ENCODE data around the gene GPR137B.

Gene GPR137B

DNA sequence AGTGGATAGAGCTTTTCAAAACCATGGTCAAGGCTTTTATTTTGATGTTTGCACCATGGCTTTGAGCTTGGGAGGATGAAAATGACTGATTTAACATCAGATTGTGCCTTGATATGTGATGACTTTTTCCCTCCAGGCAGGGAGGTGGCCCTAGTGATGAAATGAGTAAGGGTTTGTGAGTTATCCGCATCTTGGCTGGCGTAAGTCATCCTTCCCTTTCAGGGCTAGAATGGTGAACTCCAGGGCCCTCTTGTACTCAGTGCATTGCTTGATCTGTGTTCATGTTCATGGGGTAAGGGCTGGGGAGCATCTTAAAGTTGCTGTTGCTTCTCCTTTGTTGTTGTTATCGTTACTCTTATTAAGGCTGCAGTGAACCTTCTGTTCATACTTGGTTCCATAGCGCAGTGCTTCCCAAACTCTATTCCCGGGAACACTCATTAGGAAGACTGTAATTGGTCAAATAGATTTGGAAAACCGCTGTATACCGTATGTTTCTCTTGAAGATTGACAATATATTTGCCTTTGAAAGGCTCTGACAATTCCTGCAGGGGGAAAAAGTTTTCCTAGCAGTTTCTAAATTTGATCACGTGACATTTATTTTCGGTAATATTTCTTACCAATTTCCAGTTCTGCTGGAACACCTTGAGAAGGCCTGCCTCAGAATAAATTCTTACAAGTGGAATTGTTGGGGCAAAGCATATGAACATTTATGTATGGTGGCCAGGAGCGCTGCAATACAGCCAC, 23.1 kb downstream of the GPR137B start:
- no peak for DNase-seq (ENCODE audit: low spot score)
- in situ Hi-C loops (cut with MboI; ENCODE audit: low pct_unique_long_range_greater_than_20kb, low sequenced_read_pairs, unreplicated experiment) = no loop called here
- TF ChIP-seq, protein P1, sequence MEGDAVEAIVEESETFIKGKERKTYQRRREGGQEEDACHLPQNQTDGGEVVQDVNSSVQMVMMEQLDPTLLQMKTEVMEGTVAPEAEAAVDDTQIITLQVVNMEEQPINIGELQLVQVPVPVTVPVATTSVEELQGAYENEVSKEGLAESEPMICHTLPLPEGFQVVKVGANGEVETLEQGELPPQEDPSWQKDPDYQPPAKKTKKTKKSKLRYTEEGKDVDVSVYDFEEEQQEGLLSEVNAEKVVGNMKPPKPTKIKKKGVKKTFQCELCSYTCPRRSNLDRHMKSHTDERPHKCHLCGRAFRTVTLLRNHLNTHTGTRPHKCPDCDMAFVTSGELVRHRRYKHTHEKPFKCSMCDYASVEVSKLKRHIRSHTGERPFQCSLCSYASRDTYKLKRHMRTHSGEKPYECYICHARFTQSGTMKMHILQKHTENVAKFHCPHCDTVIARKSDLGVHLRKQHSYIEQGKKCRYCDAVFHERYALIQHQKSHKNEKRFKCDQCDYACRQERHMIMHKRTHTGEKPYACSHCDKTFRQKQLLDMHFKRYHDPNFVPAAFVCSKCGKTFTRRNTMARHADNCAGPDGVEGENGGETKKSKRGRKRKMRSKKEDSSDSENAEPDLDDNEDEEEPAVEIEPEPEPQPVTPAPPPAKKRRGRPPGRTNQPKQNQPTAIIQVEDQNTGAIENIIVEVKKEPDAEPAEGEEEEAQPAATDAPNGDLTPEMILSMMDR (IDR thresholded peaks at IDR 0.05; ENCODE audit: extremely low read depth, insufficient read depth, missing control alignments) = no peak

DNA sequence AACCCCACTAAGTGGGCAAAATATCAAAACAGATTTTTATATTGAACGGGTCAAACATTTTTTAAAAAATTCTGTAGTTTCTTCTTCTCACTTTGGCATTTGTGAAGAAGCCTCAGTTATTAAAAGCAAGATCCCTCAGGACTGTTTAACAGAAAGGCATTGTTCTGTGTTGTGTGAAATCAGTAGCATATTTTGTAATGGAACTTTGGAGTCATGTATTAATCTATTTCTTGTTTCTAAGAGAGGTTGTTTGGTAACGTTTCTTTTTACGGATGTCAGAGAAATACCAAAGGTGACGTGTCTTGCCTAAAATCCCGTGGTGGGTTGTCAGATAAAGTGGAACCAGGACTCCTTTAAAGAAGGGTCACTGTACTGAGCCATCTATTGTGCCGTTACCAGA, 23.7 kb downstream of the GPR137B start:
- TF ChIP-seq, protein P1 (IDR thresholded peaks at IDR 0.05; ENCODE audit: extremely low read depth, insufficient read depth, missing control alignments) = no peak
- DNase-seq (ENCODE audit: low spot score) = no peak

DNA sequence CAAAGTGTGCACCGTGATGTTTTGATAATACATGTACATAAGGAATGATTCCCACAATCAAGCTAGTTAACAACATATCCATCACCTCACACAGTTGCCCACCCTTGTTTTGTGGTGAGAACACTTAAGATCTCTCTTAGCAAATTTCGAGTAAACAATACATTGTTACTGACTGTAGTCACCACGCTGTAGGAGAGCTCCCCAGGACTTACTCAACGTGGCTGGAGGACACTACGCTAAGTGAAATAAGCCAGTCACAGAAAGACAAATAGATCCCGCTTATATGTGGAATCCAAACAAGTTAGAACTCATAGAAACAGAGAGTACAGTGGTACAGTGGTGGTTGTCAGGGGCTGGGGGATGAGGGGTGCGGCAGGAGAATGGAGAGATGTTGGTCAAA, 24.8 kb downstream of the GPR137B start:
- in situ Hi-C loops (cut with MboI; ENCODE audit: low pct_unique_long_range_greater_than_20kb, low sequenced_read_pairs, unreplicated experiment) = no loop called here
- no peak for DNase-seq (ENCODE audit: low spot score)
- TF ChIP-seq, protein P1 (IDR thresholded peaks at IDR 0.05; ENCODE audit: extremely low read depth, insufficient read depth, missing control alignments) = no peak

More for the DNA sequence above, 23.7 kb downstream of the GPR137B start:
- in situ Hi-C loops (cut with MboI; ENCODE audit: low pct_unique_long_range_greater_than_20kb, low sequenced_read_pairs, unreplicated experiment) = no loop called here

DNA sequence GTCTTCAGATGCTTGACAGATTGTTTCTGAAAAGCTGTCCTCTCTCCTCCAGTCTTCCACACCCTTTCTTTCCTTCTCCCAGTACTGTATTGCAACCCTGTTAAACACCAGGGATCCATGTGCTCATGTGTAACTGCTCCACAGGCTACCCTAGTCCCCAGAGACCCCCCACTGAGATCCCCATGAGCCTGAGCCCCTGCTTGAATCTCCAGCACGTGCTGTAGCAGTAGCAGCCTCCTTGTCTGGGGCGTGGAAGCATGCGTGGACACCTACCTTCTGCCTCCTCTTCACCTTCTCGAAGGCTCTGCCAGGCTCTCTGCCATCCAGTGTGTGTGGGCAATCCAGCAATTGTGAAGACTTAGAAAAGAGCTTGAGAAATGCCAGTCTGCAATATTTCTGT, 25.2 kb downstream of the GPR137B start:
- DNase-seq (ENCODE audit: low spot score) = no peak
- in situ Hi-C loops (cut with MboI; ENCODE audit: low pct_unique_long_range_greater_than_20kb, low sequenced_read_pairs, unreplicated experiment) = no loop called here
- TF ChIP-seq, protein P1 (IDR thresholded peaks at IDR 0.05; ENCODE audit: extremely low read depth, insufficient read depth, missing control alignments) = no peak

DNA sequence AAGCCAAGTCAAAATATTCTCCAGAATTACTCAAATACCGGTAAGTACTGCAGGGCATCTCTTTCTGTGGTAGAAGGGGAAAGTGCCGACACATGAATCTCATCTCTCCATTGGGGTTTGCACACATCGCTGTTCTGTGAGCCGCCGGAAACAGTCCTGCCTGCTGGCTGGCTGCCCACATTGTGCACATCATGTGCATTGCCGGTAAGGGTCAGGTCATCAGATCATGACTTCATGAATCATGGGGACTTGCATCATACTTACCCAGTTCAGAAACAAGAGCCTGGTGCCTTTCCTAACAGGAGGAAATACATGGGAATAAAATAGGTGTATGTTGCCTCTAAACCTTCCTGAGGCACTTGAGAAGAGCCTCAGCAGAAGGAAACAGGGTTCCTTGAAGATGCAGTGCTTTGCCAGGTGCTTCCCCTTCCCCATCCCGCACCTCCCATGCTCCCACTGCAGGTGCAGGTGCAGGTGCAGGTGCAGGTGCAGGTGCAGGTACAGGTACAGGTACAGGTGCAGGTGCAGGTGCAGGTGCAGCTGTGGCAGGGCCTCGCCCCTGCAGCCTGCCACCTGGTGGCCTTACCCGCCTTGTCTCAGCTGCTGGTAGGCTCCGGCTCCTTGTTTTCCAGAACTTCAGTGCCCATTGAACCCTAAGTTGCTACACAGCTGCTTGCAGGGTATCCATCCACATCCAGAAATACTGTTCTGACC, 26.5 kb downstream of the GPR137B start:
- TF ChIP-seq, protein P1 (IDR thresholded peaks at IDR 0.05; ENCODE audit: extremely low read depth, insufficient read depth, missing control alignments) = no peak
- DNase-seq (ENCODE audit: low spot score) = no peak
- in situ Hi-C loops (cut with MboI; ENCODE audit: low pct_unique_long_range_greater_than_20kb, low sequenced_read_pairs, unreplicated experiment) = no loop called here

DNA sequence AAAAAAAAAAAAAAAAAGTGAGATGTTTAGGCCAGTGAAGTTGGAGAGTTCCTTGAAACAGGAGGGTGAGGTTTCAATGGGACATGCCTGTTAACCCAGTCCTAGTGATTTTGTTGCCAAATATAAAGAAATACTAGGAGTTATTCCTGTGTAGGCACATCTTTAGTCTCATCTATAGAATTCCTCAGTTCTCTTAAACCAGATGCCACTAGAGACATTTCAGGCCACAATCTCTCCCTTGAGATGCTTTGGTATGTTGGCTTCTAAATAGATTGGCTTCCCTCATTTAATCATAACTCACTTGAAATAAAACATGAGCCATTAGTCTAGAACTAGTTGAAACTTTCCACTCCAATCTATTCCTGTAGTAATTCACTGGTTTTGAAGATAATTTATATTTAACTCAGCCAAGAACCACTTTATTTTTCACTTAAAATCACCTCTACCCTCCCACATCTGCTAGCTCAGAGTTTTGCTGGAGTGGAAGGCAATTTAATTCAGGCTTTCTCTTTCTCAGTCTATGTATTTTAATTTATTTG, 29.8 kb downstream of the GPR137B start:
- in situ Hi-C loops (cut with MboI; ENCODE audit: low pct_unique_long_range_greater_than_20kb, low sequenced_read_pairs, unreplicated experiment) = no loop called here
- TF ChIP-seq, protein P1 (IDR thresholded peaks at IDR 0.05; ENCODE audit: extremely low read depth, insufficient read depth, missing control alignments) = no peak
- no peak for DNase-seq (ENCODE audit: low spot score)
